HepG2 (cell line): ENCODE measurements around the gene SKI. TPM values are rescaled to one million over a fixed set of nuclear protein-coding genes. Genes with fewer than 3 reads are reported as not detected.

ENCODE experiments used
- CBFB ChIP-seq: sonication (generic); formaldehyde crosslinking; IDR thresholded peaks from 2 replicates; pipeline ENCODE4 v1.4.0; 2020; ENCODE audit warnings: missing genetic modification reagents
- FLYWCH1 ChIP-seq: sonication (generic); formaldehyde crosslinking; IDR thresholded peaks from 2 replicates; pipeline ENCODE4 v1.8.1; 2023; ENCODE audit warnings: mild to moderate bottlenecking, missing genetic modification reagents
- KDM5B ChIP-seq: sonication (generic); formaldehyde crosslinking; IDR thresholded peaks from 2 replicates; pipeline ENCODE4 v1.4.0; 2020; ENCODE audit warnings: missing genetic modification reagents, mild to moderate bottlenecking, borderline replicate concordance
- KLF13 ChIP-seq: sonication (generic); formaldehyde crosslinking; IDR thresholded peaks from 2 replicates; pipeline ENCODE4 v1.4.0; 2020; ENCODE audit warnings: mild to moderate bottlenecking, missing genetic modification reagents
- NR2C2 ChIP-seq: sonication (generic); formaldehyde crosslinking; IDR thresholded peaks from 2 replicates; pipeline ENCODE4 v1.4.0; 2020; ENCODE audit warnings: missing genetic modification reagents, mild to moderate bottlenecking, moderate library complexity, borderline replicate concordance
- REL ChIP-seq: sonication (generic); formaldehyde crosslinking; conservative IDR thresholded peaks from 2 replicates; pipeline ENCODE4 v1.8.0; 2022; ENCODE audit warnings: mild to moderate bottlenecking, missing genetic modification reagents, moderate library complexity
- SRF ChIP-seq: IDR thresholded peaks from 2 replicates; pipeline ENCODE4 v1.6.1; 2011; ENCODE audit warnings: mild to moderate bottlenecking, low read depth, low read length, moderate library complexity
- TEAD3 ChIP-seq: optimal IDR thresholded peaks from 2 replicates; pipeline ENCODE3; 2016; ENCODE audit warnings: borderline replicate concordance
- TP53 ChIP-seq: sonication (generic); formaldehyde crosslinking; conservative IDR thresholded peaks from 2 replicates; pipeline ENCODE4 v1.4.0; 2020; ENCODE audit warnings: missing genetic modification reagents
- XRCC5 ChIP-seq: fragments of 200-400 bp; formaldehyde crosslinking; optimal IDR thresholded peaks from 2 replicates; pipeline ENCODE3; 2017; ENCODE audit warnings: mild to moderate bottlenecking, low read length
- ZFP37 ChIP-seq: sonication (generic); formaldehyde crosslinking; IDR thresholded peaks from 2 replicates; pipeline ENCODE4 v1.4.0; 2020; ENCODE audit warnings: missing genetic modification reagents, borderline replicate concordance
- ZMYM2 ChIP-seq: sonication (generic); formaldehyde crosslinking; IDR thresholded peaks from 2 replicates; pipeline ENCODE4 v1.8.0; 2022; ENCODE audit warnings: mild to moderate bottlenecking, missing genetic modification reagents
- ZNF20 ChIP-seq: sonication (generic); formaldehyde crosslinking; IDR thresholded peaks from 2 replicates; pipeline ENCODE4 v1.4.0; 2020; ENCODE audit warnings: mild to moderate bottlenecking, moderate library complexity, missing genetic modification reagents
- ZNF703 ChIP-seq: sonication (generic); formaldehyde crosslinking; IDR thresholded peaks from 2 replicates; pipeline ENCODE4 v1.5.1; 2020; ENCODE audit warnings: missing genetic modification reagents, mild to moderate bottlenecking, moderate library complexity, borderline replicate concordance
- ZNF713 ChIP-seq: sonication (generic); formaldehyde crosslinking; IDR thresholded peaks from 2 replicates; pipeline ENCODE4 v1.4.0; 2020; ENCODE audit warnings: mild to moderate bottlenecking, missing genetic modification reagents
- polyA plus RNA-seq, 8 experiments: library from polyadenylated mRNA; depleted of rRNA in 3 of 8; stranded (reverse) in 7 of 8; unstranded in 1 of 8; fragments of >200 nt; fragmentation: Illumina TruSeq in 4 of 8; extraction: Trizol in 4 of 8; gene quantifications; 2 replicates each; pipeline versions ENCODE4 v1.2.1 to v1.2.3, GENCODE V29; 2011 to 2016; ENCODE audit warnings: low read depth in 4 of 8, missing spikeins in 1 of 8, mixed read lengths in 1 of 8; ENCODE audit not compliant: insufficient read depth in 1 of 8
- total RNA-seq, 5 experiments: library from RNA; depleted of rRNA; stranded (reverse); fragments of >200 nt; fragmentation: Illumina TruSeq; extraction: Trizol; gene quantifications; 2 replicates each; pipeline ENCODE4 v1.2.3, GENCODE V29; 2016; ENCODE audit warnings: low read depth in 1 of 5
- TF ChIP-seq, protein P1 (sequence below): sonication (generic); formaldehyde crosslinking; IDR thresholded peaks from 2 replicates; pipeline ENCODE4 v1.4.0; 2020; ENCODE audit warnings: missing genetic modification reagents, mild to moderate bottlenecking, borderline replicate concordance
- TF ChIP-seq, protein P2 (sequence below): sonication (generic); formaldehyde crosslinking; IDR thresholded peaks from 2 replicates; pipeline ENCODE4 v1.4.0; 2020; ENCODE audit warnings: mild to moderate bottlenecking, missing genetic modification reagents
- TF ChIP-seq, protein P3 (sequence below): sonication (generic); formaldehyde crosslinking; IDR thresholded peaks from 2 replicates; pipeline ENCODE4 v1.4.0; 2020; ENCODE audit warnings: missing genetic modification reagents, mild to moderate bottlenecking, borderline replicate concordance

The SKI gene
- total and polyA plus RNA-seq, 2 of the 13 experiments (the other 11 are each of a cell fraction or from before 2014, with no cell fraction given), result 4.7 to 6.9 TPM

DNA sequence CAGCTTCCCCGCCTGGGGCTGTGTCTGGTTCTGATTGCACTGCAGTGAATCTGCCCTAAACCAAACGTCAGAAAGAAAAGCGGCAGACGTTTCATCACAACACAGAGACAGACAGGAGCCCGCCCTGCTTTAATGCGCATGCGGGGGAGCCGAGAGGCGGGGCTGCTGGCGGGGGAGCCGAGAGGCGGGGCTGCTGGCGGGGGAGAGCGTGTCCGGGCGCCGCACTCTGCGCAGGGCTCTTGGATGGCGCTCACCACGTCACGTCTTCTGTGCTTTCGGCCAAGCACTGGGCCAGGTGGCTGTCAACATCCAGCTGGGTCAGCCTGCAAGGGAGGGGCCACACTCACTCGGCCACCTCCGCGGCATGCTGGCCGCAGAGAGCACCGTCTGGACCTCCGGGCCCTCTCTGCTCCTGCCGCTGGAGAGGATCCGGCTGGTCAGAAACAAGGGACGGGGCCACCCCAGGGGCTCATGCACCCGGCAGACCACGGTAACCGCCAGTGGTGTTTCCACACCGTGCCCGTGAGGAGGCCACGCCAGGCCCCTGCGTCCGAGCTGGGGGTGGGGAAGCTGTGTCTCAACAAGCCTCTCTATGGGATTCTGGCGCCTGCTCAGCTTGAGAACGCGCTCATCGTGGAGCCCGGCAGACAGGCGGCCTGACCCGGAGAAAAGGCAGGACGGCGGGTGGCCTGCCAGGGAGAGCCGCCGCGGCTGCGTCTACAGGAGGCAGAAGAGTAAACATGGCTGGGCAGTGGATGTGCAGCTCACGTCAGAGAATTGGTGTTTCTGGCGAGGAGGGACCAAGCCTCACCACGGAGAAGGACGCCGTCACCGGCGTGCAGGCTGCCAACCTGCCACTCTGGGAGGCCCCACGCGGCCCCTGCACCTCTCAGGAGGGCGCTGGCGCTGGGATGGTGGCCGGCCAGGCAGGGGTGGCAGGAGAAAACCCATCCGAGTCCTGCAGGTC, 38.4 kb upstream of the SKI start (continued):
- 0 out of 2 replicates have a peak, but pooled peaks have one; percentile 1 for TF ChIP-seq ZNF713 (CRISPR knock-in tag)
- 0 out of 2 replicates have a peak, but pooled peaks have one; percentile 26 for TF ChIP-seq ZMYM2 (CRISPR knock-in tag)
- TF ChIP-seq, protein P1, sequence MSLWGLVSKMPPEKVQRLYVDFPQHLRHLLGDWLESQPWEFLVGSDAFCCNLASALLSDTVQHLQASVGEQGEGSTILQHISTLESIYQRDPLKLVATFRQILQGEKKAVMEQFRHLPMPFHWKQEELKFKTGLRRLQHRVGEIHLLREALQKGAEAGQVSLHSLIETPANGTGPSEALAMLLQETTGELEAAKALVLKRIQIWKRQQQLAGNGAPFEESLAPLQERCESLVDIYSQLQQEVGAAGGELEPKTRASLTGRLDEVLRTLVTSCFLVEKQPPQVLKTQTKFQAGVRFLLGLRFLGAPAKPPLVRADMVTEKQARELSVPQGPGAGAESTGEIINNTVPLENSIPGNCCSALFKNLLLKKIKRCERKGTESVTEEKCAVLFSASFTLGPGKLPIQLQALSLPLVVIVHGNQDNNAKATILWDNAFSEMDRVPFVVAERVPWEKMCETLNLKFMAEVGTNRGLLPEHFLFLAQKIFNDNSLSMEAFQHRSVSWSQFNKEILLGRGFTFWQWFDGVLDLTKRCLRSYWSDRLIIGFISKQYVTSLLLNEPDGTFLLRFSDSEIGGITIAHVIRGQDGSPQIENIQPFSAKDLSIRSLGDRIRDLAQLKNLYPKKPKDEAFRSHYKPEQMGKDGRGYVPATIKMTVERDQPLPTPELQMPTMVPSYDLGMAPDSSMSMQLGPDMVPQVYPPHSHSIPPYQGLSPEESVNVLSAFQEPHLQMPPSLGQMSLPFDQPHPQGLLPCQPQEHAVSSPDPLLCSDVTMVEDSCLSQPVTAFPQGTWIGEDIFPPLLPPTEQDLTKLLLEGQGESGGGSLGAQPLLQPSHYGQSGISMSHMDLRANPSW (CRISPR knock-in tag), result 0 out of 2 replicates have a peak, but pooled peaks have one; percentile 47
- no peak for TF ChIP-seq ZNF20 (CRISPR knock-in tag)
- 0 out of 2 replicates have a peak, but pooled peaks have one; percentile 9 for TF ChIP-seq REL (CRISPR knock-in tag)
- no peak for TF ChIP-seq TEAD3
- peak; percentile 21; the same call in 1 of the 2 replicates for TF ChIP-seq KLF13
- no peak for TF ChIP-seq FLYWCH1 (CRISPR knock-in tag)
- TF ChIP-seq, protein P2, sequence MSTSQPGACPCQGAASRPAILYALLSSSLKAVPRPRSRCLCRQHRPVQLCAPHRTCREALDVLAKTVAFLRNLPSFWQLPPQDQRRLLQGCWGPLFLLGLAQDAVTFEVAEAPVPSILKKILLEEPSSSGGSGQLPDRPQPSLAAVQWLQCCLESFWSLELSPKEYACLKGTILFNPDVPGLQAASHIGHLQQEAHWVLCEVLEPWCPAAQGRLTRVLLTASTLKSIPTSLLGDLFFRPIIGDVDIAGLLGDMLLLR, result no peak; the same call in 1 of the 2 replicates
- peak; percentile 66; the same call in 1 of the 2 replicates for TF ChIP-seq KDM5B (CRISPR knock-in tag)
- TF ChIP-seq XRCC5, result no peak
- no peak for TF ChIP-seq TP53
- TF ChIP-seq CBFB (CRISPR knock-in tag), result peak; percentile 33
- TF ChIP-seq ZNF703, result no peak
- TF ChIP-seq SRF, result no peak
- 0 out of 2 replicates have a peak, but pooled peaks have one; percentile 24 for TF ChIP-seq NR2C2 (CRISPR knock-in tag)
- TF ChIP-seq ZFP37 (CRISPR knock-in tag), result no peak
- TF ChIP-seq, protein P3, sequence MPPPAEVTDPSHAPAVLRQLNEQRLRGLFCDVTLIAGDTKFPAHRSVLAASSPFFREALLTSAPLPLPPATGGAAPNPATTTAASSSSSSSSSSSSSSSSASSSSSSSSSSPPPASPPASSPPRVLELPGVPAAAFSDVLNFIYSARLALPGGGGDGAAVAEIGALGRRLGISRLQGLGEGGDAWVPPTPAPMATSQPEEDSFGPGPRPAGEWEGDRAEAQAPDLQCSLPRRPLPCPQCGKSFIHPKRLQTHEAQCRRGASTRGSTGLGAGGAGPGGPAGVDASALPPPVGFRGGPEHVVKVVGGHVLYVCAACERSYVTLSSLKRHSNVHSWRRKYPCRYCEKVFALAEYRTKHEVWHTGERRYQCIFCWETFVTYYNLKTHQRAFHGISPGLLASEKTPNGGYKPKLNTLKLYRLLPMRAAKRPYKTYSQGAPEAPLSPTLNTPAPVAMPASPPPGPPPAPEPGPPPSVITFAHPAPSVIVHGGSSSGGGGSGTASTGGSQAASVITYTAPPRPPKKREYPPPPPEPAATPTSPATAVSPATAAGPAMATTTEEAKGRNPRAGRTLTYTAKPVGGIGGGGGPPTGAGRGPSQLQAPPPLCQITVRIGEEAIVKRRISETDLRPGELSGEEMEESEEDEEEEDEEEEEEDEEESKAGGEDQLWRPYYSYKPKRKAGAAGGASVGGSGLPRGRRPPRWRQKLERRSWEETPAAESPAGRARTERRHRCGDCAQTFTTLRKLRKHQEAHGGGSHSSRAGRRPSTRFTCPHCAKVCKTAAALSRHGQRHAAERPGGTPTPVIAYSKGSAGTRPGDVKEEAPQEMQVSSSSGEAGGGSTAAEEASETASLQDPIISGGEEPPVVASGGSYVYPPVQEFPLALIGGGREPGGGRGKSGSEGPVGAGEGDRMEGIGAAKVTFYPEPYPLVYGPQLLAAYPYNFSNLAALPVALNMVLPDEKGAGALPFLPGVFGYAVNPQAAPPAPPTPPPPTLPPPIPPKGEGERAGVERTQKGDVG (CRISPR knock-in tag), result 0 out of 2 replicates have a peak, but pooled peaks have one; percentile 17
